ENCODE results near the gene ZCCHC9.
"Not testable (repeated sequence)": the region's sequence is repeated elsewhere in the genome, so short reads cannot be mapped to it uniquely, and the experiment has no call there.

ZCCHC9 gene

GRCh38 chr5:81301271-81302015 lies at the start of gene ZCCHC9:
TSS of gene ZCCHC9 (plus strand) at chr5:81301587. CDS start at chr5:81304758, 3,171 bp downstream.
- DNase-seq (ENCODE audit: low read depth in 2 of 2), result peak; percentile 71 to 79

- DNase-seq (ENCODE audit: low read depth in 2 of 2), result no peak
Measured at GRCh38 chr5:81251922-81252321, 49.5 kb upstream of the ZCCHC9 start.

- DNase-seq (ENCODE audit: low read depth in 2 of 2), result no peak
Measured at GRCh38 chr5:81252904-81253303, 48.5 kb upstream of the ZCCHC9 start.

GRCh38 chr5:81253875-81254274 lies 47.5 kb upstream of the ZCCHC9 start:
- DNase-seq (ENCODE audit: low read depth in 2 of 2), result no peak

- DNase-seq (ENCODE audit: low read depth in 2 of 2), result no peak
Measured at GRCh38 chr5:81254886-81255559, 46.4 kb upstream of the ZCCHC9 start.

- DNase-seq (ENCODE audit: low read depth in 2 of 2), result no peak
Measured at GRCh38 chr5:81256766-81257165, 44.6 kb upstream of the ZCCHC9 start.

GRCh38 chr5:81262796-81263195 lies 38.6 kb upstream of the ZCCHC9 start:
- DNase-seq (ENCODE audit: low read depth in 2 of 2), result not testable (repeated sequence)

- DNase-seq (ENCODE audit: low read depth in 2 of 2), result no peak
Measured at GRCh38 chr5:81265101-81265500, 36.3 kb upstream of the ZCCHC9 start.

- DNase-seq (ENCODE audit: low read depth in 2 of 2), result no peak
Measured at GRCh38 chr5:81268521-81269196, 32.7 kb upstream of the ZCCHC9 start.

GRCh38 chr5:81269751-81270393 lies 31.5 kb upstream of the ZCCHC9 start:
- DNase-seq (ENCODE audit: low read depth in 2 of 2), result no peak

GRCh38 chr5:81270394-81271027 lies 30.9 kb upstream of the ZCCHC9 start:
- not testable (repeated sequence) for DNase-seq (ENCODE audit: low read depth in 2 of 2)

- DNase-seq (ENCODE audit: low read depth in 2 of 2), result no peak
Measured at GRCh38 chr5:81283976-81284375, 17.4 kb upstream of the ZCCHC9 start.

- DNase-seq (ENCODE audit: low read depth in 2 of 2), result no peak
Measured at GRCh38 chr5:81286059-81286617, 15.2 kb upstream of the ZCCHC9 start.

GRCh38 chr5:81288021-81288433 lies 13.4 kb upstream of the ZCCHC9 start:
- no peak for DNase-seq (ENCODE audit: low read depth in 2 of 2)

GRCh38 chr5:81290146-81290545 lies 11.2 kb upstream of the ZCCHC9 start:
- DNase-seq (ENCODE audit: low read depth in 2 of 2), result no peak

- DNase-seq (ENCODE audit: low read depth in 2 of 2), result no peak
Measured at GRCh38 chr5:81292130-81292529, 9.3 kb upstream of the ZCCHC9 start.

- not testable (repeated sequence) for DNase-seq (ENCODE audit: low read depth in 2 of 2)
Measured at GRCh38 chr5:81294021-81294420, 7.4 kb upstream of the ZCCHC9 start.

- no peak for DNase-seq (ENCODE audit: low read depth in 2 of 2)
Measured at GRCh38 chr5:81297531-81297930, 3.9 kb upstream of the ZCCHC9 start.

- no peak for DNase-seq (ENCODE audit: low read depth in 2 of 2)
Measured at GRCh38 chr5:81300921-81301270, 491 bp upstream of the ZCCHC9 start.

- DNase-seq (ENCODE audit: low read depth in 2 of 2), result no peak
Measured at GRCh38 chr5:81302596-81302995, 1.2 kb downstream of the ZCCHC9 start.

- no peak for DNase-seq (ENCODE audit: low read depth in 2 of 2)
Measured at GRCh38 chr5:81303563-81303962, 2.2 kb downstream of the ZCCHC9 start.

GRCh38 chr5:81305785-81306184 lies 4.4 kb downstream of the ZCCHC9 start:
- DNase-seq (ENCODE audit: low read depth in 2 of 2), result no peak
